Measurements from ENCODE around the gene SEPSECS.

DNA sequence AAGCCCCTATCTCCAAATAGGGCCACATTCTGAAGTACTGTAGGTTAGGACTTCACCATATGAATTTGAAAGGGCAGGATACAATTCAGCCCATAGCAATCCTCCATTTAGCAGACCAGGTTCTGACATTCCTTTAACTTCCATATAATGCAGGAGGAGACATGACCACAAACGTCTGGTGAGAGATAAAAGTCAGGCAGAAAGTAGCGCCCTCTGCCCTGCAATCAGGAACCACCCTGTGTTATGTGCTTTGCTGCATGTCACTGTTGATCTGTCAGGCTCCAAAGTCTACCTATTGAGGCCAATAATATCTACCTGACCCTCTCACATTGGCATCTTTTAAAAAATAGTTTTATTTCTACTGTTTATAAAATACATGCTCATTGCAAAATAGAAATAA lies 30.2 kb upstream of the SEPSECS start:
- TF ChIP-seq, protein P1, sequence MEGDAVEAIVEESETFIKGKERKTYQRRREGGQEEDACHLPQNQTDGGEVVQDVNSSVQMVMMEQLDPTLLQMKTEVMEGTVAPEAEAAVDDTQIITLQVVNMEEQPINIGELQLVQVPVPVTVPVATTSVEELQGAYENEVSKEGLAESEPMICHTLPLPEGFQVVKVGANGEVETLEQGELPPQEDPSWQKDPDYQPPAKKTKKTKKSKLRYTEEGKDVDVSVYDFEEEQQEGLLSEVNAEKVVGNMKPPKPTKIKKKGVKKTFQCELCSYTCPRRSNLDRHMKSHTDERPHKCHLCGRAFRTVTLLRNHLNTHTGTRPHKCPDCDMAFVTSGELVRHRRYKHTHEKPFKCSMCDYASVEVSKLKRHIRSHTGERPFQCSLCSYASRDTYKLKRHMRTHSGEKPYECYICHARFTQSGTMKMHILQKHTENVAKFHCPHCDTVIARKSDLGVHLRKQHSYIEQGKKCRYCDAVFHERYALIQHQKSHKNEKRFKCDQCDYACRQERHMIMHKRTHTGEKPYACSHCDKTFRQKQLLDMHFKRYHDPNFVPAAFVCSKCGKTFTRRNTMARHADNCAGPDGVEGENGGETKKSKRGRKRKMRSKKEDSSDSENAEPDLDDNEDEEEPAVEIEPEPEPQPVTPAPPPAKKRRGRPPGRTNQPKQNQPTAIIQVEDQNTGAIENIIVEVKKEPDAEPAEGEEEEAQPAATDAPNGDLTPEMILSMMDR (conservative IDR thresholded peaks at IDR 0.05 in 1 of 2, IDR thresholded peaks at IDR 0.05 in 1 of 2; ENCODE audit: low read depth in 1 of 2, low read length in 2 of 2), result no peak
- TF ChIP-seq EZH2 (IDR thresholded peaks at IDR 0.05; ENCODE audit: low read length, missing control alignments), result no peak

All from fibroblast of lung (primary cell).